Hematopoietic multipotent progenitor cell treated with erythropoietin and hydrocortisone succinate and interleukin-3 and kit ligand, for 17 days (in vitro differentiated cells): ENCODE results near the gene NPIPA8.
"Not testable (repeated sequence)": the region's sequence is repeated elsewhere in the genome, so short reads cannot be mapped to it uniquely, and the experiment has no call there.

Experiments used
- DNase-seq: peaks from one replicate; pipeline ENCODE4 v3.0.0-alpha.2; 2015; ENCODE audit warnings: low spot score

The NPIPA8 gene

GRCh38 chr16:18336636-18337035, at the start of gene NPIPA8:
Gene NPIPA8 (minus strand): TSS chr16:18336736. CDS start chr16:18332662, 4,074 bp downstream.
- DNase-seq, result not testable (repeated sequence)

- DNase-seq, result not testable (repeated sequence)
Measured at GRCh38 chr16:18385285-18385684, 48.7 kb upstream of the NPIPA8 start.

GRCh38 chr16:18384869-18385268, 48.3 kb upstream of the NPIPA8 start:
- DNase-seq, result not testable (repeated sequence)

- DNase-seq, result not testable (repeated sequence)
Measured at GRCh38 chr16:18384098-18384636, 47.6 kb upstream of the NPIPA8 start.

- not testable (repeated sequence) for DNase-seq
Measured at GRCh38 chr16:18382696-18383095, 46.2 kb upstream of the NPIPA8 start.

- DNase-seq, result not testable (repeated sequence)
Measured at GRCh38 chr16:18347742-18348141, 11.2 kb upstream of the NPIPA8 start.

GRCh38 chr16:18346993-18347392, 10.5 kb upstream of the NPIPA8 start:
- DNase-seq, result not testable (repeated sequence)

GRCh38 chr16:18344634-18345033, 8.1 kb upstream of the NPIPA8 start:
- not testable (repeated sequence) for DNase-seq

GRCh38 chr16:18341986-18342385, 5.5 kb upstream of the NPIPA8 start:
- not testable (repeated sequence) for DNase-seq

GRCh38 chr16:18341417-18341960, 5.0 kb upstream of the NPIPA8 start:
- DNase-seq, result not testable (repeated sequence)

GRCh38 chr16:18339210-18339609, 2.7 kb upstream of the NPIPA8 start:
- DNase-seq, result not testable (repeated sequence)

- DNase-seq, result not testable (repeated sequence)
Measured at GRCh38 chr16:18311811-18312210, 24.7 kb downstream of the NPIPA8 start.

GRCh38 chr16:18309159-18309558, 27.4 kb downstream of the NPIPA8 start:
- DNase-seq, result not testable (repeated sequence)

GRCh38 chr16:18307241-18307640, 29.3 kb downstream of the NPIPA8 start:
- DNase-seq, result not testable (repeated sequence)

GRCh38 chr16:18306066-18306465, 30.5 kb downstream of the NPIPA8 start:
- DNase-seq, result not testable (repeated sequence)

GRCh38 chr16:18303059-18303706, 33.4 kb downstream of the NPIPA8 start:
- DNase-seq, result not testable (repeated sequence)

- DNase-seq, result not testable (repeated sequence)
Measured at GRCh38 chr16:18297714-18298113, 38.8 kb downstream of the NPIPA8 start.

- not testable (repeated sequence) for DNase-seq
Measured at GRCh38 chr16:18296931-18297330, 39.6 kb downstream of the NPIPA8 start.

GRCh38 chr16:18294371-18294770, 42.2 kb downstream of the NPIPA8 start:
- not testable (repeated sequence) for DNase-seq

GRCh38 chr16:18293337-18293956, 43.1 kb downstream of the NPIPA8 start:
- not testable (repeated sequence) for DNase-seq

GRCh38 chr16:18290959-18291358, 45.6 kb downstream of the NPIPA8 start:
- DNase-seq, result not testable (repeated sequence)

GRCh38 chr16:18286342-18286741, 50.2 kb downstream of the NPIPA8 start:
- DNase-seq, result not testable (repeated sequence)

- not testable (repeated sequence) for DNase-seq
Measured at GRCh38 chr16:18280319-18280718, 56.2 kb downstream of the NPIPA8 start.
